Measurements from ENCODE around the gene PLPPR1. TPM values are rescaled to one million over a fixed set of nuclear protein-coding genes. Genes with fewer than 3 reads are reported as not detected.

Gene PLPPR1
- polyA plus RNA-seq, 1 donor from 2014 or later: 157 TPM

DNA sequence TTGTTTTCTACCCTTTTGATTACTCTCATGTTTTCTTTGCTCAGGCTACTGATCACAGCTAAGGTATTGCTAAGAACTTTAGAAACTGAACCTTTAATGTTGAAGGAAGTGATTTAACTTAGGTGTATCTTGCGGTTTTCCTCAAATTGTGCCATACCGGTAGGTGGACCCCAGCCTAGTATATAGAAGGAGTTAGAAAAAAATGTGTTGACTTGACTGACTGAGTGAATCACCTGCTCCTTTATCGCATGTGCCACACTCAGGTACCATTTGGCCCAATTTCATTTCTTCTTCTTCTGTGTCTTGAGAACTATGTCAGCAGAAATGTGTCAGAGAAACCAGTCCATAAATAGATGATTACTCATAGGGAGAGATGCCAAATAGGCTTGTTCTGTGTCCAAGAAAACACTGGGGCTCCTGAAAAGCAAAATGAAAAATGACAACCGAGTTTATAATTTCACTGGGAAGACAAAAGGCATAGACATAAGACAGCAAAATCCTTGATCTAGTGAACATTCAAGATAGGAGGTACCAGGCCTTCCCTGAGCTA is 19.4 kb downstream of the PLPPR1 start:
- Histone ChIP-seq H4K20me1 (ENCODE audit: insufficient read depth) (no peaks in the 10 kb centered on the region), H3K4me2 (ENCODE audit: low read length) (no peak overlapping the region)
- TF ChIP-seq TAF1 (IDR thresholded peaks at IDR 0.05; ENCODE audit: low read depth): no peak
- no peak for TF ChIP-seq MXI1 (conservative IDR thresholded peaks at IDR 0.05; ENCODE audit: poor library complexity, severe bottlenecking)
- TF ChIP-seq POLR2AphosphoS5 (IDR thresholded peaks at IDR 0.05): no peak
- TF ChIP-seq SMC3 (conservative IDR thresholded peaks at IDR 0.05; ENCODE audit: poor library complexity): no peak
- no peak for TF ChIP-seq EZH2 (IDR thresholded peaks at IDR 0.05; ENCODE audit: borderline replicate concordance, insufficient read depth, low read length, poor library complexity, severe bottlenecking)
- TF ChIP-seq, protein P1, sequence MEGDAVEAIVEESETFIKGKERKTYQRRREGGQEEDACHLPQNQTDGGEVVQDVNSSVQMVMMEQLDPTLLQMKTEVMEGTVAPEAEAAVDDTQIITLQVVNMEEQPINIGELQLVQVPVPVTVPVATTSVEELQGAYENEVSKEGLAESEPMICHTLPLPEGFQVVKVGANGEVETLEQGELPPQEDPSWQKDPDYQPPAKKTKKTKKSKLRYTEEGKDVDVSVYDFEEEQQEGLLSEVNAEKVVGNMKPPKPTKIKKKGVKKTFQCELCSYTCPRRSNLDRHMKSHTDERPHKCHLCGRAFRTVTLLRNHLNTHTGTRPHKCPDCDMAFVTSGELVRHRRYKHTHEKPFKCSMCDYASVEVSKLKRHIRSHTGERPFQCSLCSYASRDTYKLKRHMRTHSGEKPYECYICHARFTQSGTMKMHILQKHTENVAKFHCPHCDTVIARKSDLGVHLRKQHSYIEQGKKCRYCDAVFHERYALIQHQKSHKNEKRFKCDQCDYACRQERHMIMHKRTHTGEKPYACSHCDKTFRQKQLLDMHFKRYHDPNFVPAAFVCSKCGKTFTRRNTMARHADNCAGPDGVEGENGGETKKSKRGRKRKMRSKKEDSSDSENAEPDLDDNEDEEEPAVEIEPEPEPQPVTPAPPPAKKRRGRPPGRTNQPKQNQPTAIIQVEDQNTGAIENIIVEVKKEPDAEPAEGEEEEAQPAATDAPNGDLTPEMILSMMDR (IDR thresholded peaks at IDR 0.05; ENCODE audit: poor library complexity, severe bottlenecking): no peak
- TF ChIP-seq, protein P2, sequence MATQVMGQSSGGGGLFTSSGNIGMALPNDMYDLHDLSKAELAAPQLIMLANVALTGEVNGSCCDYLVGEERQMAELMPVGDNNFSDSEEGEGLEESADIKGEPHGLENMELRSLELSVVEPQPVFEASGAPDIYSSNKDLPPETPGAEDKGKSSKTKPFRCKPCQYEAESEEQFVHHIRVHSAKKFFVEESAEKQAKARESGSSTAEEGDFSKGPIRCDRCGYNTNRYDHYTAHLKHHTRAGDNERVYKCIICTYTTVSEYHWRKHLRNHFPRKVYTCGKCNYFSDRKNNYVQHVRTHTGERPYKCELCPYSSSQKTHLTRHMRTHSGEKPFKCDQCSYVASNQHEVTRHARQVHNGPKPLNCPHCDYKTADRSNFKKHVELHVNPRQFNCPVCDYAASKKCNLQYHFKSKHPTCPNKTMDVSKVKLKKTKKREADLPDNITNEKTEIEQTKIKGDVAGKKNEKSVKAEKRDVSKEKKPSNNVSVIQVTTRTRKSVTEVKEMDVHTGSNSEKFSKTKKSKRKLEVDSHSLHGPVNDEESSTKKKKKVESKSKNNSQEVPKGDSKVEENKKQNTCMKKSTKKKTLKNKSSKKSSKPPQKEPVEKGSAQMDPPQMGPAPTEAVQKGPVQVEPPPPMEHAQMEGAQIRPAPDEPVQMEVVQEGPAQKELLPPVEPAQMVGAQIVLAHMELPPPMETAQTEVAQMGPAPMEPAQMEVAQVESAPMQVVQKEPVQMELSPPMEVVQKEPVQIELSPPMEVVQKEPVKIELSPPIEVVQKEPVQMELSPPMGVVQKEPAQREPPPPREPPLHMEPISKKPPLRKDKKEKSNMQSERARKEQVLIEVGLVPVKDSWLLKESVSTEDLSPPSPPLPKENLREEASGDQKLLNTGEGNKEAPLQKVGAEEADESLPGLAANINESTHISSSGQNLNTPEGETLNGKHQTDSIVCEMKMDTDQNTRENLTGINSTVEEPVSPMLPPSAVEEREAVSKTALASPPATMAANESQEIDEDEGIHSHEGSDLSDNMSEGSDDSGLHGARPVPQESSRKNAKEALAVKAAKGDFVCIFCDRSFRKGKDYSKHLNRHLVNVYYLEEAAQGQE (IDR thresholded peaks at IDR 0.05; ENCODE audit: borderline replicate concordance): no peak
- no peak for TF ChIP-seq RAD21 (conservative IDR thresholded peaks at IDR 0.05)

GRCh38 chr9:101050650-101051049 is 22.1 kb downstream of the PLPPR1 start:
- H3K27ac ChIP-seq (ENCODE audit: low read length): no peak overlapping the region
- H3K4me2 ChIP-seq (ENCODE audit: low read length): no peak overlapping the region
- H3K36me3 ChIP-seq (ENCODE audit: insufficient read depth, low read length): no peaks in the 10 kb centered on the region
- no peaks in the 10 kb centered on the region for H3K9me3 ChIP-seq (ENCODE audit: low read length)
- no peaks in the 10 kb centered on the region for H3F3A ChIP-seq (ENCODE audit: insufficient read depth, low read length, poor library complexity, severe bottlenecking)
- H3K9ac ChIP-seq (ENCODE audit: low read length): no peak overlapping the region
- H3K79me2 ChIP-seq (replicated peaks; ENCODE audit: insufficient read depth, low read length): no peaks in the 10 kb centered on the region
- no peaks in the 10 kb centered on the region for H3K27me3 ChIP-seq (ENCODE audit: insufficient read depth, low read depth, low read length)
- TF ChIP-seq POLR2AphosphoS5 (IDR thresholded peaks at IDR 0.05) (no peak), MXI1 (conservative IDR thresholded peaks at IDR 0.05; ENCODE audit: poor library complexity, severe bottlenecking) (no peak), EP300 (conservative IDR thresholded peaks at IDR 0.05; ENCODE audit: poor library complexity, severe bottlenecking) (no peak), EZH2 (IDR thresholded peaks at IDR 0.05; ENCODE audit: borderline replicate concordance, insufficient read depth, low read length, poor library complexity, severe bottlenecking) (no peak), TAF1 (IDR thresholded peaks at IDR 0.05; ENCODE audit: low read depth) (no peak), SMC3 (conservative IDR thresholded peaks at IDR 0.05; ENCODE audit: poor library complexity) (no peak), RAD21 (conservative IDR thresholded peaks at IDR 0.05) (no peak)
- TF ChIP-seq, protein P1 (IDR thresholded peaks at IDR 0.05; ENCODE audit: poor library complexity, severe bottlenecking): no peak
- TF ChIP-seq, protein P2 (IDR thresholded peaks at IDR 0.05; ENCODE audit: borderline replicate concordance): no peak
- H3K9me2 ChIP-seq (ENCODE audit: insufficient read depth, low read length): no peaks in the 10 kb centered on the region
- no peaks in the 10 kb centered on the region for H4K20me1 ChIP-seq (ENCODE audit: insufficient read depth)
- H2AFZ ChIP-seq (ENCODE audit: low read depth, low read length): no peak overlapping the region
- no peak overlapping the region for H3K4me3 ChIP-seq (ENCODE audit: low read length)

More for the DNA sequence above, 19.4 kb downstream of the PLPPR1 start:
- Histone ChIP-seq H3F3A (ENCODE audit: insufficient read depth, low read length, poor library complexity, severe bottlenecking) (no peaks in the 10 kb centered on the region), H3K27me3 (ENCODE audit: insufficient read depth, low read depth, low read length) (no peaks in the 10 kb centered on the region), H3K9me2 (ENCODE audit: insufficient read depth, low read length) (no peaks in the 10 kb centered on the region), H3K9ac (ENCODE audit: low read length) (no peak overlapping the region), H3K36me3 (ENCODE audit: insufficient read depth, low read length) (no peaks in the 10 kb centered on the region), H2AFZ (ENCODE audit: low read depth, low read length) (no peak overlapping the region), H3K79me2 (replicated peaks; ENCODE audit: insufficient read depth, low read length) (no peaks in the 10 kb centered on the region), H3K27ac (ENCODE audit: low read length) (no peak overlapping the region), H3K9me3 (ENCODE audit: low read length) (no peaks in the 10 kb centered on the region), H3K4me3 (ENCODE audit: low read length) (no peak overlapping the region)

All from neural cell (in vitro differentiated cells).